ENCODE measurements around the gene CCDC107.

Gene CCDC107

DNA sequence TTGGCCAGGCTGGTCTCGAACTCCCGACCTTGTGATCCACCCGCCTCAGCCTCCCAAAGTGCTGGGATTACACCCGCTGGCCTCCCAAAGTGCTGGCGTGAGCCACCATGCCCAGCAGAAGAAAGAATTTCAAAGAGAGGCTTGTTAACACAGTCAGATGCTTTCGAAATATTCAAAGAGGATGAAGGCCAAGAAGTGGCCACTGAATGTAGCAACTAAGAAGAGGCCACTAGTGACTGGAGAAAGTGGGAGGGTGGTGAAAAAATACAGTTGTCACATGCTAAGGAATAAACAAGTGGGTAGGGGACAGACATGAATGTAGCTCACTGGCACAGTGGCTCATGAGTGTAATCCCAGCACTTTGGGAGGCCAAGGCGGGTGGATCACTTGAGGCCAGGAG, 44.6 kb downstream of the CCDC107 start:
- no peak for DNase-seq (ENCODE audit: low spot score)

DNA sequence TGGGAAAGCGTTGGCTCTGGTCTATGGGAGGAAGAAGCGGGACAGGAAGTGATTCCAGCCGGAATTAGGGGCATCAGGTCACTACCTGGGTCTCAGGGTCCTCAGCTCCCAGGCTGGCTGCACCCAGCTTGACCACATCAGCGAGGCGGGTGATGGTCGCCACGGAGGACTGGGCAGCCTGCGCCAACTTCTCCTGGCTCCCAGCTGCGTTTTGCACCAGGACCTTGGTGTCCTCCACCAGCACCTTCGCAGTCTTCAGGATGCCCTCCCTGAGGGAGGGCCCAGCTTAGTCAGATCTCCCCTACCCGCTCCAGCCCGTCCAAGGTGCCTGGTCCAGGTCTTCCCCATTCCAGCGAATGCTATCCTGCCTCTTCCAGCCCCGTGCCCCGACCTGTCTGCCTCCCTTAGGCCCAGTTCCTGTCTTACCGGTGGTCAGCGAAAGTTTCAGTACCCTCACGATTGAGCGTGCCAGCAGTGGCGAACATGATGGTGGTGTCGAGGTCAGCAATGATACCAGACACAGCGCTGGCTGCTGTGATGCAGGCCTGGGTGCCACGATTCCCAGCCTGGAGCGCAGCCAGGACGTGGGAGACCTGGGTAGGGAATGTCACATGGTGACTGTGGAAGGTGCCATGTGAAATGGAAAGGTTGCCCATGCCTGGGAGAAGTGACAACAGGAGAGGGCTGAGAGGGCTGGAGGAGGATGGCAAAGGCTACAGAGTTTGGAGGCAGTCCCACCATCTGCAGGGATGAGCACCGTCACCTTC, 46.0 kb downstream of the CCDC107 start:
- no peak for DNase-seq (ENCODE audit: low spot score)

DNA sequence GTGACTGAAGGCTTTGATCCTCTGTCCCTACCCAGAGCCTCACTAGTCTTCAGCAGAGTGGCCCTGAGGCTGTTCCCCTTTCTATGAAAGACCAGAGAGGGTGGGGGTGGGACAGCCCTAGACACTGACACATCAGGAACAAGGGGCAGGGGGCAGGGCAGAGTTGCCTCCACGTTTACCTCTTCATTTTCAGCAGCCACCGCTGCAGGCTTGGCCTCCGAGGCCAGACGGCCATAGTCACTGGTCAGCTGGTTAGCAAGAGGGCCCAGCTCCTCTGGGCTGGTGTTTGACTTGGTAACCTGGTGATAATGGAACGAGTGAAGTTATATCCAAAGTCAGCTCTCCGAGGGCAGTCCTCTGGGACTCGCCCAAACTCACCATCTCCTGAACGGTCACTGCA, 47.3 kb downstream of the CCDC107 start:
- DNase-seq (ENCODE audit: low spot score) = no peak

DNA sequence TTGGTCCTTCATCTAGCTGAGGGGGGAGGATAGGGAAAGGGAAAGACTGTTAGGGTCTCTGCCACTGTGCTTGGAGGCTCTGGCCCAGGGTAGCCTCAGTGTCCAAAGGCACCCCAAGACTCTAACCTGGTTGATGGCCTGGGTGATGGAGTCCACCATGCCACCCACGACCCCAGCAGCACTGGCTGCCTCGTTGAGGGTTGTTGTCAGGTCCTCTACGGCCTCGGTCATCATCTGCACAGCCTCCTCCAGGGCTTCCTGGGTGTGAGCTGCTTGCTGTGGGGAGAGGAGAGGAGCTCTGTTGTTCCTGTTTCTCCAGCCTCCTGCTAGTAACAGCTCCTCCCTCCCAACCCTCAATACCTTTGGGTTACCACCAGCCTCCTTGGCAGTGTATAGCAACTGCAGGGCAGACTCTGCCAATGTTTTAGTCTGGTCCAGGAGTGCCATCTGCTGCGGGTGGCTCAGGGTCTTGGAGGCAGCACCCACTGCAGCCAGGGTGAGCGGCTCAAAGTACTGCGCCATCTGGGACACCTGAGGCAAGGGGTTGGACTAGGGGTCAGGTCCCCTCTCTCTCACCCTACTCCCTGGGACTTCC, 47.8 kb downstream of the CCDC107 start:
- DNase-seq (ENCODE audit: low spot score) = no peak

DNA sequence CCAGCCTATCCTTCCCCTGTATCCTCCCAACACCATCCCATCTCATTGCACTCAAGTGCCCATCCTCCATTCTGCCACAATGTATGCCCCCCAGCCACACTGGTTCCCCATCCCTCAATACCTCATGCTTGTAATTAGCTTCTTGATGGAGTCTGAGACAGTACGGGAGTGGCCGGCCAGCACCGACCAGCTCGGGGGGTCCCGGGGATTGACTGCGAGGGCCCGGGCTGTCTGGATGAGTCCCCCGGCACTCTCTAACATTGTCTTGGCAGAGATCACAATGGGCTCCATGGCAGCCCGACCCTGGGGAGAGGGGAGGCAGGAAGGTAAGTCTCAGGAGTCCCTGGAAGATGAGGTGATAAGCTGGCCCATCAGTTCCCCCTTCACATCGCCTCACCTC, 48.9 kb downstream of the CCDC107 start:
- no peak for DNase-seq (ENCODE audit: low spot score)

DNA sequence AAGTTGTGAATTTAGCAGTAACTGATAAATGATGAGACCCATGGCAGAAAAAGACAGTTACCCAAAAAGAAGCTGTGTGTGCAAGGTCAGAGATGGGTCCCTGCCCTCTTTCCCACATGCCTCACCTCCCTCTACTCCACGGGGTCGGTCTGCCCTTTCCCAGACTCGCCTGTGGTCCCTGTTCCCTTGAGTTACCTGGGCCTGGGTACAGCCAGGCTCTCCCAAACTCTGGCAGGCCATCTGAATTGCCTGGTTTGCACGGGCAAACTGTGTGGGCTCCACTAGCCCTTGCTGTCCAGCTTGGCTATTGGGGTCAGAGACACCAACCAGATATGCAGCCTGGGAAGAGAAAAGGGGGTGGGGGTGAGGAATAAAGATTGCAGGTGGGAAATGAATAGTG, 50.1 kb downstream of the CCDC107 start:
- DNase-seq (ENCODE audit: low spot score) = no peak

DNA sequence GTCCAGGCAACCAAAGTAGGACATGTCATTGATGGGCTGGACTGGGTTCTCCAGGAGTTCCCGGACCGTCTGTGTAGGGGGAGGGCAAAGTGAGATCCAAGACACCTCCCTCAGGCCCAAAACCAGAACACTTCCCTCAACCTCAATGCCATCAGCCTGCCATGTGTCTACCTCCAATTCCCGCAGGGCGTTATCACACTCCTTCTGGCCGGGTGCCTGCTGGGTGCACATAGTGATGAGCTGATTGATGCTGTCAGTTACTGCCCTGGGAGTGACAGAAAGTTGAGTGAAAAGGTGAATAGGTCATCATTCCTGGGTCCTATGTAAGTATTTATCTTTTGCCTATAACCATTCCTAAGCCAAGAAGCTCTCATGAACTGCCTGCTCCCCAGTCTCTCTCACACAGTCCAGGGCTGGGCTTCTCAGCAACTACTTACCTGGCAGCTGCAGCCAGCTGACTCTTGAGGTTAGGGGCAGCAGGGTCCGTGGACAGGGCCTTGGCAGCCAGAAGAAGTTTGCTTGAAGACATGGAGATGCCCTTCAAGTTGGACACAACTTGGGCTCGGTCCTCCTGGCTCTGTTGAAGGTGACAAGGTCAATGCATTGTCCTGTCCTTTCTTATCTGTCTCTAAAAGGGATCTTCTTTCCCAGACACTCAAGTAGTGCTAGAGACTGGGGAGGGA, 52.9 kb downstream of the CCDC107 start:
- no peak for DNase-seq (ENCODE audit: low spot score)

Measured in CD4-positive, alpha-beta T cell treated with Interleukin-15 for 4 hours (primary cell).